ENCODE measurements around the gene SYPL2.

GRCh38 chr1:109500941-109501381 lies 34.6 kb downstream of the SYPL2 start:
- no peak for TF ChIP-seq POLR2A (IDR thresholded peaks at IDR 0.05; ENCODE audit: low read length)
- no peak for TF ChIP-seq GATA1 (IDR thresholded peaks at IDR 0.05; ENCODE audit: low read depth, low read length)
